OCI-LY1 (cell line): ENCODE data around the gene CLEC20A.

ENCODE experiments used
- EZH2 ChIP-seq: fragments of 200-600 bp; sonication (generic), shearing (Covaris generic); IDR thresholded peaks from 2 replicates; pipeline ENCODE4 v1.8.0; 2017; ENCODE audit warnings: borderline replicate concordance, mixed run types, mild to moderate bottlenecking, antibody characterized with exemption, low read length, moderate library complexity, mixed read lengths
- TF ChIP-seq, protein P1 (sequence below): fragments of 200-600 bp; sonication (generic), shearing (Covaris generic); IDR thresholded peaks from 2 replicates; pipeline ENCODE4 v1.5.1; 2017; ENCODE audit warnings: mild to moderate bottlenecking, antibody characterized with exemption, low read length, moderate library complexity, mixed read lengths

DNA sequence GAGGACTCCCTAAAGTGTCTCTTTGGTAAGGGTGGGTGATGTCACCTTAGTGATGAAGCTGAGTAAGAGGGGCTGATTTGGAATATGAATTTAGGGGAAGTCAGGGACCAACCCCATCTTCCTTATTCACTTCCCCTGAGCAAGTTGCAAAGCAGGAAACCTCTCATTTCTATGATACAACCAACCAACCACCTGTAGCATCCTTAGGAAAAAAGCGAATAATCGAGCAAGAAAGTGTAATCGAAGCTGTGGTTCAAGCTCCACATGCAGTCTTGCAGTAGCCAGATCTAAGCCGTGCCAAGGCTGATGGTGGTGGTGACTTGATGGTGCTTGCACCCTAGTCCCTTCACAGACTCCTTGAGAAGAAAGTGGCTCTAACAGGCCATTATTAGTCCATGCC, 19.3 kb upstream of the CLEC20A start:
- no peak for TF ChIP-seq EZH2
- TF ChIP-seq, protein P1, sequence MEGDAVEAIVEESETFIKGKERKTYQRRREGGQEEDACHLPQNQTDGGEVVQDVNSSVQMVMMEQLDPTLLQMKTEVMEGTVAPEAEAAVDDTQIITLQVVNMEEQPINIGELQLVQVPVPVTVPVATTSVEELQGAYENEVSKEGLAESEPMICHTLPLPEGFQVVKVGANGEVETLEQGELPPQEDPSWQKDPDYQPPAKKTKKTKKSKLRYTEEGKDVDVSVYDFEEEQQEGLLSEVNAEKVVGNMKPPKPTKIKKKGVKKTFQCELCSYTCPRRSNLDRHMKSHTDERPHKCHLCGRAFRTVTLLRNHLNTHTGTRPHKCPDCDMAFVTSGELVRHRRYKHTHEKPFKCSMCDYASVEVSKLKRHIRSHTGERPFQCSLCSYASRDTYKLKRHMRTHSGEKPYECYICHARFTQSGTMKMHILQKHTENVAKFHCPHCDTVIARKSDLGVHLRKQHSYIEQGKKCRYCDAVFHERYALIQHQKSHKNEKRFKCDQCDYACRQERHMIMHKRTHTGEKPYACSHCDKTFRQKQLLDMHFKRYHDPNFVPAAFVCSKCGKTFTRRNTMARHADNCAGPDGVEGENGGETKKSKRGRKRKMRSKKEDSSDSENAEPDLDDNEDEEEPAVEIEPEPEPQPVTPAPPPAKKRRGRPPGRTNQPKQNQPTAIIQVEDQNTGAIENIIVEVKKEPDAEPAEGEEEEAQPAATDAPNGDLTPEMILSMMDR: no peak
